MCF 10A (cell line): ENCODE measurements around the gene PNPLA5. TPM values are rescaled to one million over a fixed set of nuclear protein-coding genes. Genes with fewer than 3 reads are reported as not detected.

Source experiments
- BruUV-seq: library from RNA; stranded (reverse); fragments of 400-500 nt; replicated peaks from 2 replicates; lab custom pipeline; 2021; lab: Mats Ljungman, UMichigan
- CTCF ChIA-PET: fragments of 300-600 bp; sonication (Branson Sonifier 250); formaldehyde crosslinking; extraction: SDS; loops from one replicate; lab custom pipeline; 2021; ENCODE audit warnings: antibody characterized with exemption, inconsistent platforms; lab: Yijun Ruan, JAX
- POLR2A ChIA-PET: fragments of 300-600, 350-650 bp; sonication (Branson Sonifier 250); formaldehyde crosslinking; extraction: SDS; loops from one replicate; lab custom pipeline; 2020; ENCODE audit warnings: antibody characterized with exemption, inconsistent platforms; lab: Yijun Ruan, JAX
- DNase-seq: peaks from one replicate; pipeline ENCODE4 v3.0.0-alpha.2; 2018; ENCODE audit not compliant: unreplicated experiment
- H3K27ac Mint-ChIP-seq: one replicate; pipeline ENCODE4 v1.8.0; 2022; ENCODE audit warnings: mild to moderate bottlenecking, low read depth, mixed read lengths; ENCODE audit not compliant: unreplicated experiment
- H3K27me3 Mint-ChIP-seq: one replicate; pipeline ENCODE4 v1.8.0; 2022; ENCODE audit warnings: mixed read lengths; ENCODE audit not compliant: insufficient read depth, unreplicated experiment
- H3K36me3 Mint-ChIP-seq: one replicate; pipeline ENCODE4 v1.8.0; 2022; ENCODE audit warnings: mild to moderate bottlenecking, moderate library complexity, mixed read lengths; ENCODE audit not compliant: insufficient read depth, unreplicated experiment
- H3K4me1 Mint-ChIP-seq: one replicate; pipeline ENCODE4 v1.8.0; 2022; ENCODE audit warnings: mixed read lengths; ENCODE audit not compliant: insufficient read depth, unreplicated experiment
- H3K4me3 Mint-ChIP-seq: one replicate; pipeline ENCODE4 v1.8.0; 2022; ENCODE audit warnings: mild to moderate bottlenecking, moderate library complexity, mixed read lengths; ENCODE audit not compliant: unreplicated experiment
- H3K9me3 Mint-ChIP-seq: one replicate; pipeline ENCODE4 v1.8.0; 2022; ENCODE audit warnings: mixed read lengths; ENCODE audit not compliant: unreplicated experiment
- CTCF ChIP-seq: fragments of 200-600 bp; IDR thresholded peaks from one replicate; pipeline ENCODE4 v1.8.0; 2022; ENCODE audit warnings: antibody characterized with exemption, mild to moderate bottlenecking; ENCODE audit not compliant: unreplicated experiment
- intact Hi-C: fragments of 100-400 bp; cut with micrococcal nuclease; formaldehyde crosslinking; loops from 2 replicates; pipeline ENCODE4 v1.14.1; 2022
- total RNA-seq: library from RNA; stranded (reverse); gene quantifications from 2 replicates; pipeline ENCODE4 v1.2.3, GENCODE V29; 2022

The PNPLA5 gene
- total RNA-seq, 1 experiment from 2014 or later = not detected

GRCh38 chr22:43832393-43833265 is 59.2 kb downstream of the PNPLA5 start:
- no peaks in the 10 kb centered on the region for H3K9me3 Mint-ChIP-seq
- BruUV-seq = no TSS peak
- no peak for TF ChIP-seq CTCF
- no peaks in the 10 kb centered on the region for H3K4me1 Mint-ChIP-seq
- no peak for DNase-seq
- H3K36me3 Mint-ChIP-seq = no peaks in the 10 kb centered on the region
- no peak overlapping the region for H3K27ac Mint-ChIP-seq
- ChIA-PET POLR2A (interaction anchor here (0.6 kb wide), 1 partner anchor 257 kb away, joined by 3 read pairs; no protein-coding TSS in a partner anchor), CTCF (interaction anchor here (0.5 to 0.7 kb wide), 2 partner anchors 21 to 64 kb away, joined by 3 to 5 read pairs; no protein-coding TSS in a partner anchor)
- intact Hi-C loops = no loop called here
- peaks cover 18% of the 10 kb centered on the region for H3K27me3 Mint-ChIP-seq
- no peak overlapping the region for H3K4me3 Mint-ChIP-seq

GRCh38 chr22:43831561-43832392 is 60.0 kb downstream of the PNPLA5 start:
- no peak for TF ChIP-seq CTCF
- no peak overlapping the region for H3K27ac Mint-ChIP-seq
- peaks cover 26% of the 10 kb centered on the region for H3K27me3 Mint-ChIP-seq
- no TSS peak for BruUV-seq
- no peak for DNase-seq
- no peaks in the 10 kb centered on the region for H3K9me3 Mint-ChIP-seq
- no peaks in the 10 kb centered on the region for H3K36me3 Mint-ChIP-seq
- no peak overlapping the region for H3K4me3 Mint-ChIP-seq
- CTCF ChIA-PET = no interaction called here
- POLR2A ChIA-PET = interaction anchor here (0.6 kb wide), 1 partner anchor 9 kb away, joined by 3 read pairs; no protein-coding TSS in a partner anchor
- H3K4me1 Mint-ChIP-seq = no peaks in the 10 kb centered on the region
- intact Hi-C loops = no loop called here

GRCh38 chr22:43830931-43831560 is 60.8 kb downstream of the PNPLA5 start:
- no peaks in the 10 kb centered on the region for H3K36me3 Mint-ChIP-seq
- peaks cover 30% of the 10 kb centered on the region for H3K27me3 Mint-ChIP-seq
- no peaks in the 10 kb centered on the region for H3K4me1 Mint-ChIP-seq
- BruUV-seq = no TSS peak
- H3K27ac Mint-ChIP-seq = no peak overlapping the region
- no peaks in the 10 kb centered on the region for H3K9me3 Mint-ChIP-seq
- ChIA-PET CTCF (interaction anchor here (1.7 kb wide), 1 partner anchor 443 kb away, joined by 4 read pairs; no protein-coding TSS in a partner anchor), POLR2A (no interaction called here)
- no peak for TF ChIP-seq CTCF
- DNase-seq = no peak
- intact Hi-C loops = no loop called here
- no peak overlapping the region for H3K4me3 Mint-ChIP-seq
